GM21619 (cell line): ENCODE measurements around the gene KLK6.
"Not testable (repeated sequence)": the region's sequence is repeated elsewhere in the genome, so short reads cannot be mapped to it uniquely, and the experiment has no call there.

Source experiments
- ATAC-seq: cut with Tn5 transposase; IDR thresholded peaks from one replicate; pipeline ENCODE4 v1.9.1; 2021; ENCODE audit not compliant: unreplicated experiment

The KLK6 gene

GRCh38 chr19:50994129-50994528, 24.7 kb upstream of the KLK6 start:
- ATAC-seq: no peak

- ATAC-seq: no peak
Measured at GRCh38 chr19:50992666-50993035, 23.3 kb upstream of the KLK6 start.

DNA sequence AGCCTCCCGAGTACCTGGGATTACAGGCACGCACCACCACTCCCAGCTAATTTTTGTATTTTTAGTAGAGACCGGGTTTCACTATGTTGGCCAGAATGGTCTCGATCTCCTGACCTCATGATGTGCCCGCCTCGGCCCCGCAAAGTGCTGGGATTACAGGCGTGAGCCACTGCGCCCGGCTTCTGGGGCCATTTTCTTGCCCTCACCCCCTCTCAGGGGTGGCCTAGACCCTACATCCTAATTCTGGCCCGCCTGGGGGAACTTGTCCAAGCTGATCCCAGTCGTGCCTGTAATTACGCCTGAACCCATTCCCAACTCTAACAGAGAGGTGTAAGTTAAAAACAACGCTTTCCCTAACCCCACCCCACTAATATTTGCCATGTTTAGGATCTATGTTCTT, 15.0 kb upstream of the KLK6 start:
- not testable (repeated sequence) for ATAC-seq

DNA sequence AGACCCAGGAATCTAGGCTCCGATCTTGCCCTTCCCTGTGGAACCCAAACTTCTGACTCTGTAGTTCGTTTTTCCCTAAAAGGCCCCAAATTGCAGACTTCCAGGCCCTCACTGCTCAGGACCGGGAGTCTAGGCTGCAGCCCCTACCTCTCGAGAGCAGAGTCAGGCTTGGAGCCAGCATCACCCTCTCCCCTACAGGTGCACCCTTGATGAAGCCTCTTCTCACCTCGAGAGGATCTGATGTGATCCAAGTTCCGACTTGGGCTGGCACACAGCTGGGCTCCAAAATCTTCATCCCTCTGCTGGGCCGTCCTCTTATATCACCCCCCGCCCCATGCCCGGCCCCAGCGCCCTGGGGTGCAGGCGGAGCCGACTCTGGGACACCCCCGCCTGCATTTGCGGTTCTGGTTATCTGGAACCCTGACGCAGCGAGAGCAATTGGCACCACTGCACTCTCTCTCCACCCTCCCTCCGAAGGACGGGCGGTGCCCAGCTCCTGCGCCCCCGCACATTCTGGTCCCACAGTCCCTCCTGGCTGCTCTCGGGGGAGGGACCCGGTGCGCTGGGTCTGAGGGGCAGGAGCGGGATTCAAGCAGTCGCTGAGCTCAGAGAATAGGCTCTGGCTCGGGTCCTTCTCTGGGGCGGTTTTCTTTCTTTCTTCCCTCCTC, 14.4 kb upstream of the KLK6 start, which contains the start of gene KLK7:
Gene KLK7 (minus strand): TSS at position 293 of the 668 bp plus-strand sequence. CDS start 1,518 bp downstream, outside the sequence.
- ATAC-seq: no peak

DNA sequence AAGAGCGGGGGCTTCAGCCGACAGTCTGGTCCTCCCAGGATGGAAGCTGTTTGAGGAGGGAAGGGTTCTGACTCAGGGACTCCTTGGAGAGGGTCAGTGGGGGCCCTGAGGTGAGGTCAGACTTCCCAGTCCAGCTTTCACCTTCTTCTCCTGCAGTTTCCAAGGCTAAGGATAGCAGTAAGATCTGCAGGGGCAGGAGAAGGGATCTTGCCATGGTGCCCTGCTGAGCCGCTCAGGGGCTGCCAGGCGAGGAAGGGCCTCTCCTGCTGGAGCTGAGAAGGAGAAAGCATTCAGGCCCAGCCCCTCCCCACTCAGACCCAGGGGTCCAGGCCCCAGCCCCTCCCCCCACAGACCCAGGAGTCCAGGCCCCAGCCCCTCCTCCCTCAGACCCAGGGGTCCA, 12.8 kb upstream of the KLK6 start:
- no peak for ATAC-seq

GRCh38 chr19:50981587-50982146, 12.3 kb upstream of the KLK6 start:
- ATAC-seq: no peak

- ATAC-seq: no peak
Measured at GRCh38 chr19:50980208-50980607, 10.8 kb upstream of the KLK6 start.

DNA sequence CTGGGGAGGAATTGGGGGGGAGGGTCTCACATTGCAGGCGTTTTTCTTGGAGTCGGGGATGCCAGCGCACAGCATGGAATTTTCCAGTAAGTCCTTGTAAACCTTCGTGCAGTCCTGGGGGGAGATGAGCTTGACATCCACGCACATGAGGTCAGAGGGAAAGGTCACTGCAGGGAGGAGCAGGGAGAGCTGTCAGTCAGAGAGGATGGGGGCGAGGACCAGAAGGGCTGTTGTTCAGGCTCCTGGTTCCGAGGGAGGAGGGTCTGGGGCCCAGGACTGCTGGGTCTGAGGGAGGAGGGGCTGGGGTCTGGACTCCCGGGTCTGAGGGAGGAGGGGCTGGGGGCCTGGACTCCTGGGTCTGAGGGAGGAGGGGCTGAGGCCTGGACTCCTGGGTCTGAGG, 10.4 kb upstream of the KLK6 start:
- no peak for ATAC-seq

DNA sequence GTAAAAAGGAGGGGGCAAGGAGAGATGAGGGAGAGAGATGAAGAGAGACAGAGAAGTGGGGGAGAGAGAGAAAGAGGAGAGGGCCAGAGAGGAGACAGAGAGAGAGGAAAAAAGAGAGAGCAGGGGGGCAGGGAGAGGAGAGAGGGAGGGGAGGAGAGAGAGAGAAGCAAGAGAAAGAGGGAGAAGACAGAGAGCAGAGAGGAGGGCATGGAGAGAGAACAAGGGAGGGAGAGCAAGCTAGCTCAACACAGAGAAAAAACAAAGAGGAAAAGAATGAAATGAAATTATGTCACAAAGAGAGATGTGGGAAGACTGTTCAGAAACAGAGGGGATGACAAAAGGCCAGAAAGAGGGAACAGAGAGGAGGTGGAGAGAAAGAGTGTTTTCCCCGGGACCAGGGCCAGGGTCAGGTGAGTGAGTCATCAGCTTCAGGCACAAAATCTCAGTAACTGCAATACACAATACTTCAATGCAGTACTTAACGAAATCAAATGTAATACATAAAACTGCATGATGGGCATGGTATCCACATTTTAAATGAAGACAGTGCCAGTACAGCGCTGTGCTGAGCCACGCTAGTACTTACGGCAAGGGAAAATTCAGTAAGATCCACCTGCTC, 9.5 kb upstream of the KLK6 start:
- ATAC-seq: no peak

DNA sequence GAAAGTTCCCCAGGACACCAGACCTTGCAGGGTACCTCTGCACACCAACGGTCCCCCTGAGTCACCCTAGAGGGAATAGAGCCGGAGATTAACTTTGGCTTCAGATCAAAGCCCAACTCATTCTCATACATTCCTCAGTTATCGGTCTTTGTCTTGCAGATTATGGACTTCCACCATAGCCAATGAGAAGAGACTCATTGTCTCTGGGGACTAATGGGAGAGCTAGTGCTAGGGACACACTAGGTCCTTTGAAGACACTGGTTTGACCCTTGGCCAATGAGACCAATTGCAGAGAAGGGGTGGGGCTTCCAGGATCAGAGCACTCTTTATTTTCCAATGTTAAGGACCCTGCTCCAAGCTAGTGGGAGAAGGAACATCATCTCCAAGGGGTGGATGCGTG, 8.2 kb upstream of the KLK6 start:
- ATAC-seq: no peak

- ATAC-seq: no peak
Measured at GRCh38 chr19:50975766-50976165, 6.4 kb upstream of the KLK6 start.

GRCh38 chr19:50974702-50975556, 5.5 kb upstream of the KLK6 start:
- ATAC-seq: no peak

- ATAC-seq: no peak
Measured at GRCh38 chr19:50972795-50973376, 3.5 kb upstream of the KLK6 start.

DNA sequence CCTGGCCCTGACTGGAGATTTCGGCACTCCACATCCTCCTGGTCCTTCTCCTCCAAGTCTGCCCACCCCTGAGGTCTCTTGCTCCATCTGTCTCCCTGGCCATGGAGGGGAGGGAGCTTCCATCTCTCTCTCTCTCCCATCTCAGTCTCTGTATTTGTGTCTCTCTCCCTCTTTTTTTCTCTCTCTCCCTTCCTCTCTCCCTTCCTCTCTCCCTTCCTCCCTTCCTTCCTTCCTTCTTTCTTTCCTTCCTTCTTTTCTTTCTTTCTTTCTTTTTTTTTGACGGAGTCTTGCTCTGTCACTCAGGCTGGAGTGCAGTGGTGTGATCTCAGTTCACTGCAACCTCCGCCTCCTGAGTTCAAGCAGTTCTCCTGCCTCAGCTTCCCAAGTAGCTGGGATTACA, 419 bp upstream of the KLK6 start:
- not testable (repeated sequence) for ATAC-seq

GRCh38 chr19:50968716-50969412, 527 bp downstream of the KLK6 start:
- ATAC-seq: no peak

DNA sequence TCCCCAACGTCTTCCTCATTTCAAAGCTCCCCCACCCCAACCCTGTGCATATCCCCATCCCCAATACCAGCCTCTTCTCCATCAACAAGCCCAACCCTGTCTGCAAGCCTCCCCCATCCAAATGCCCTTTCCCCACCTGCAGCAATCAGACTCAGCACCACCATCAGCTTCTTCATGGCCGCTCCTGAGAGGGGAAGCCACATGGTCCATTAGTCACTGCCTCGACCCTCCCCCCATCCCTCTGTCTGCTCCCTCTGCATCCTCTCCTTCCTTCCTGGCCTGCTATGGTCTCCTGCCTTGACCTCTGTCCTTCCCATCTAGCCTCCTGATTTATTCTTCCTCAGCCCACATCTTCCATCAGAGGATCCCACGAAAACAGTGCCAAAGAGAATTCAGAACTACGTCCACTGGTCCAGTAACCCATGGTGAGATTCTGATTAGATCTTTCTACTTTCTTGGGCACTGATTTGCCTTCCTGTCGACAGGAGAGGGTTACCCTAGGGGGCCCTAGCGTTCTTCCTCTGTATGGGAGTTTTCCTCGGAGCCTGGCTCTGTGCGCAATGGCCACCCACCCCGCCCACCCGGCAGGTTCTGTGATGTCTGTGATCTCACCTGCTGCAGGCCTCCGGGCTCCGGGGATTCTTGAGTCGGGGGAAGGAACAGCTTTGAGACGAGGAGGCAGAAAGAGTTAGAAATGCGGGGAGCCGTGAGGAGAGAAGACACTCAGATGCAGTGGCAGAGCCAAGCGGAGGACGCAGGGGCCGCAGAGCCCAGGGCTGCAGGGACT, 1.3 kb downstream of the KLK6 start:
- no peak for ATAC-seq

DNA sequence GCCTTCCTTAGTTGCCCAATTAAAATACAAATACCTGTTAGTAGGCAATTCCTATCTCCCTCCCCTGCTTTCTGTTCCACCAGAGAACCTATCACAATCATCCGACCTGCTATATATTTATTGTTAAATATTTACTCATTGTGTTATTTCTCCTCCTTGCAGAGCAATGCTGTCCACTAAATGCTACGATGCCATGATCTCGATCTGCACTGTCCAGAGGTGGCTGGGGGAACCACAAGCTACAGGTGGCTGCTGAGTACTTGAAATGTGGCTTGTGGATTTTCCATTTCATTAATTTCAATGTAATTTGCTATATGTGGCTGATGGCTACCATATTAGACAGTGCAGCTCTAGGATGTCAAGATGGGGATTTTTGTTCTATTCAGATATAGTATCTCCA, 5.1 kb downstream of the KLK6 start:
- no peak for ATAC-seq

- no peak for ATAC-seq
Measured at GRCh38 chr19:50963381-50963780, 6.0 kb downstream of the KLK6 start.

- ATAC-seq: no peak
Measured at GRCh38 chr19:50962245-50962644, 7.1 kb downstream of the KLK6 start.
